GM12801 (cell line): ENCODE measurements around the gene PTTG1IP.

Experiments used
- CTCF ChIP-seq: IDR thresholded peaks from one replicate; pipeline ENCODE4 v1.5.1; 2011; ENCODE audit warnings: control low read depth; ENCODE audit not compliant: insufficient read length; ENCODE audit errors: extremely low read depth

PTTG1IP gene

GRCh38 chr21:44878053-44878982 lies 4.8 kb upstream of the PTTG1IP start:
- no peak for TF ChIP-seq CTCF

GRCh38 chr21:44876849-44877575 lies 3.5 kb upstream of the PTTG1IP start:
- no peak for TF ChIP-seq CTCF

- TF ChIP-seq CTCF: no peak
These were observed 1.8 kb upstream of the PTTG1IP start for GRCh38 chr21:44875316-44875700.

- no peak for TF ChIP-seq CTCF
These were observed 1.2 kb upstream of the PTTG1IP start for GRCh38 chr21:44874497-44875315.

- no peak for TF ChIP-seq CTCF
These were observed 678 bp upstream of the PTTG1IP start for GRCh38 chr21:44874240-44874496.

- no peak for TF ChIP-seq CTCF
These were observed 688 bp downstream of the PTTG1IP start for GRCh38 chr21:44872649-44873355.

- no peak for TF ChIP-seq CTCF
These were observed 1.2 kb downstream of the PTTG1IP start for GRCh38 chr21:44872323-44872648.
